GM19023 (cell line): Measurements from ENCODE around the gene TRAK2.
"Not testable (repeated sequence)": the region's sequence is repeated elsewhere in the genome, so short reads cannot be mapped to it uniquely, and the experiment has no call there.

Source experiments
- ATAC-seq: cut with Tn5 transposase; IDR thresholded peaks from one replicate; pipeline ENCODE4 v1.9.1; 2021; ENCODE audit warnings: mild to moderate bottlenecking, moderate library complexity; ENCODE audit not compliant: unreplicated experiment

Gene TRAK2

GRCh38 chr2:201452058-201452921, 1.0 kb upstream of the TRAK2 start:
- no peak for ATAC-seq

DNA sequence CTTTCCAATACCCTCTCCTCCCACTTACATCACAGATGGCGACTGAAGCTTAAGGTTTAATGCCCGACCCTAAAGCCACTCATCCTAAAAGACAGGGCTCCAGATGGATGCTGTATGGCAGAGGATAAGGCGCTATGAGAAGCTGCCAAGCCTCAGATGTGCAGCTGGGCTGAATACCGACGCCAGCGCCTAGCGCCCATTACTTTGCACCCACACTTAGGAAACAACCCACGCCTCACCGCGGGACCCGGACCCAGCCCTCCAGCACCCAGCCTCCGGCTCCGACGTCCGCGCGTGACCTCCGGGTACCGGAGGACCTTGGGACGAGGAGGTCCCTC, 335 bp downstream of the TRAK2 start:
- no peak for ATAC-seq

DNA sequence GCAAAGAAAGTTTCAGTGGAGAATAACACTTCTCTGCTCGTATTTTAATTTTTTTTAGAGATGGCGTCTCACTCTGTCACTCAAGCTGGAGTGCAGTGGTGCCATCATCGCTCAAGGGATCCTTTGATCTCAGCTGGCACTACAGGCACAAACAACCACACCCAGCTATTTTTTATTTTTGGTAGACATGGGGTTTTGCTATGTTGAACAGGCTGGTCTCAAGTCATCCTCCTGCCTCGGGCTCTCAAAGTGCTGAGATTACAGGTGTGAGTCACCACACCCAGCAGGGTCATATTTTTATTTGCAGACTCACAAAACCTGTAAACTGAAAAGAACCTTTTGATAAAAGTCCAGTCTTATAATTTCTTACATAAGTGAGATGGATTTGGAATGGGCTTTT, 2.6 kb downstream of the TRAK2 start:
- no peak for ATAC-seq

- ATAC-seq = no peak
These were observed 3.2 kb downstream of the TRAK2 start for GRCh38 chr2:201448061-201448460.

- ATAC-seq = no peak
These were observed 4.2 kb downstream of the TRAK2 start for GRCh38 chr2:201447086-201447485.

- no peak for ATAC-seq
These were observed 6.4 kb downstream of the TRAK2 start for GRCh38 chr2:201444746-201445465.

GRCh38 chr2:201441409-201441808, 9.8 kb downstream of the TRAK2 start:
- ATAC-seq = no peak

- ATAC-seq = no peak
These were observed 11.1 kb downstream of the TRAK2 start for GRCh38 chr2:201440182-201440581.

DNA sequence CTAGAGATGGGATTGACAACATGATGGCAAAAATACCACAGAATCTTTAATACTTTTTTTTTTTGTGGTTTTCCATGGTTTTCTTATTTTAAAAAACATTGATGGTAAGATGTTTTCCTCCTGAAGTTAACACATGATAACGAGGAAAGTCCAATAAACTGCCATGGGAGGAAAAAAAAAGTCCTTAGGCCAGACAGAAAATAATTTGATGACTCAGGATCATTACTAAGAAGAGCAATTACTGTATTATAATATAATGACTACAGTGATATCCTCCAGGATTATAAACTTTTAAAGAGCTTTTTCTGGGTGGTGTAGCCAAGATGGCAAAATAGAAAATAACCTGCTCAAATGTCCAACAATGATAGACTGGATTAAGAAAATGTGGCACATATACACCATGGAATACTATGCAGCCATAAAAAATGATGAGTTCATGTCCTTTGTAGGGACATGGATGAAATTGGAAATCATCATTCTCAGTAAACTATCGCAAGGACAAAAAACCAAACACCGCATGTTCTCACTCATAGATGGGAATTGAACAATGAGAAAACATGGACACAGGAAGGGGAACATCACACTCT, 11.8 kb downstream of the TRAK2 start:
- ATAC-seq = not testable (repeated sequence)

DNA sequence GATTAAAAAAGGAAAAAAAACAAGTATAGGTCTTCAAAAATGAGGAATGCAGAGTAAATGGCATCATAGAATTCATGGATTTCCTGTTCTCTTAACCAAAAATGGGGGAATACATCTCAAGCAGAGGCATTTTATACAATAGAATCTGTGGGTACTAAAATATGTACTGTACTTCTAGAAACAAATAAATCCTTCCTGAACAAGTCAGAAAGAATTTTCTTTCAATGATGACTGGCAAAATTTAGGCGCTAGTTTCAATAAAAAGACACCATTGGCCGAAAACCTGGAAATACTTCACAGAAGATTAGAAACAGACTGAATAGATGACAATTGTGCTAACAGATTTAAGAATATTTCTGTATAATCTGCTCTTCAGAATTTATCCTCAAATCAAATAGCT, 15.1 kb downstream of the TRAK2 start:
- ATAC-seq = no peak

- ATAC-seq = no peak
These were observed 17.8 kb downstream of the TRAK2 start for GRCh38 chr2:201433394-201433995.

DNA sequence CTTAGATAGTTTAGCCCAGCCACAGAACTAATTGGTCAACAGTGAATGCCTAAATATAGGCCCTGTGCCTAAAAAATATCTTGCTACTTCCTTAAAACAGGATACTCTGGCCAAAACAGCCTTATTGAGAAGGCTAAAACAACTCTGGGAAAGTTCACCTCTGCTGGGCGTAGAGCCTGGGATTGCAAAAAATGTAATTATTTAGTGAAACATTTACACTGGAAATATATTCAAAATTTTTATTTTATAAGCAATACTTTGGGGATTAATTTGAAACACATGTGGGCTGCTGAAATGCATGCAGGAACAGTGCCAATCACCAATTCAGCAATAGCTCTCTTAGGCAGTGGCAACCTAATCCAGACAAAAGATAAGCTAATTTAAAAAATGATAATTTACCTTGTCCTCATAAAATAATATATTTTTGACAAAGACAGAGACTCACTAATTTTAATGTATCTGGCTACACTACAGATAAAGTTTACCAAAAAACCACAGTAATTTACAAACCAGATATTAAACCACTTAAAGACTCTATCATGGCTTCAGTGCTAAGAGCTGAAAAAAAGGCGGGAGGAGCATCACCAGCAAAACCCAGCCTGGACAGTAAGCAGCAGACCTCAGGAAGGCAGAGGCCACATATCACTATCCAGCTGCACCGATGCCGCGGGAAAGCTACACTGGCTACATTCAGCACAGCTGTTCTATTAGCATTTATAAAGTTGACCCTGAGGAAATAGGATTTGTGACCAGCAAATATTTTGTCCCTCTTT, 18.5 kb downstream of the TRAK2 start:
- ATAC-seq = no peak

DNA sequence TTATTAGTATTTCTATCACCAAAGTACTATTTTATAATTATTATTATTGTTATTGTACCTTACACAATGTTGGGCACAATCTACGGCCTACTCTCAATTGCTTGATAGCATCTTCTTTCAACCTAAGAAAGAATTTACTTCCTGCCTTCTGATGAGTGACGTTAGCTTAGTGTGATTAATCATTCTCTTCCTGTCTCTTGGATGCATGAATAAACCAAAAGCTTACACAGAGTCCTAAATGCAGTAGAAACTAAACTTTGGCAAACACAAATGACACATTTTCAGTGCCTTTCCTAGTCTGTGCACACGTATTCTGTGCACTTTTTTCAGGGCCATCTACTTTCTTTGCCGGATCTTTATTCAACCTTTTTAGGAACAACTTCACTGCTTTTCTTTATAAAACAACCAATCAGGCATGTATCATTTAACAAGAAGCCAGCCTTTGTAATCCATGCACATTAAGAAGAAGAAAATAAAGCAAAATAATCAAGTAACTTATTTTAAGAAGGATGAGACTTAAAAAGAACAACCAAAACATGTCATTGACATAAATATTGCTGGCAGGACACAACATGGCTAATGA, 19.1 kb downstream of the TRAK2 start:
- no peak for ATAC-seq

- ATAC-seq = no peak
These were observed 20.4 kb downstream of the TRAK2 start for GRCh38 chr2:201430839-201431238.

GRCh38 chr2:201430322-201430721, 20.9 kb downstream of the TRAK2 start:
- not testable (repeated sequence) for ATAC-seq

- not testable (repeated sequence) for ATAC-seq
These were observed 21.4 kb downstream of the TRAK2 start for GRCh38 chr2:201429835-201430234.

DNA sequence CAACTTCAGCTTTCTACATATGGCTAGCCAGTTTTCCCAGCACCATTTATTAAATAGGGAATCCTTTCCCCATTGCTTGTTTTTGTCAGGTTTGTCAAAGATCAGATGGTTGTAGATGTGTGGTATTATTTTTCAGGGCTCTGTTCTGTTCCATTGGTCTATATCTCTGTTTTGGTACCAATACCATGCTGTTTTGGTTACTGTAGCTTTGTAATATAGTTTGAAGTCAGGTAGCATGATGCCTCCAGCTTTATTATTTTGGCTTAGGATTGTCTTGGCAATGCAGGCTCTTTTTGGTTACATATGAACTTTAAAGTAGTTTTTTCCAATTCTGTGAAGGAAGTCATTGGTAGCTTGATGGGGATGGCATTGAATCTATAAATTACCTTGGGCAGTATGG, 22.9 kb downstream of the TRAK2 start:
- not testable (repeated sequence) for ATAC-seq

- no peak for ATAC-seq
These were observed 25.3 kb downstream of the TRAK2 start for GRCh38 chr2:201425952-201426351.

DNA sequence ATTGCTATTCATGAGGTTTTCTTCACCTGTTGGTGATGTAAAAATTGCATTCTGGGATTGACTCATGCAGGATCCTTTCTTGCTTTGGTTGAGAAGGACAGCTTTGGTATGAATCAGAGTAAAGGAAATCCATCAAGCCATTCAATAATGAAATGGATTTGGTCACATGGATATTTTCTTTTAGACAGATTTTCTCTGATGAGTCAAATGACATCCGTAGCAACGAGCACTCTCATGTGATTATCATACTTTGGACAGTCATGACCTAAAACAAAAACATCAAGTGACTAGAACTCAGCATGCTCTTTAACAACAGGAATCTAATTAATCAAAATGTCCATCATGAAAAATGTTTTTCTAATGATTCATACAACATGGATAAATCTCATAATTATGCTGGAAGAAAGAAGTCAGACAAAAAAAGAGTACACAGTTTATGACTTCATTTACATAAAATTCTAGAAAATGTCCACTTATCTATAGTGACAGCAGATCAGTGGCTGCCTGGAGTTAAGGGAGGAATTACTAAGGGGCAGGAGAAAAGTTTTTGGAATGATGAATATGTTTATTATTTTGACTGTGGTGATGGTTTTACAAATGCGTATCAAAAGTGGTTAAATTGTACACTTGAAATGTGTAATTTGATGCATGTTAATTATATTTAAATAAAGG, 30.7 kb downstream of the TRAK2 start:
- no peak for ATAC-seq

DNA sequence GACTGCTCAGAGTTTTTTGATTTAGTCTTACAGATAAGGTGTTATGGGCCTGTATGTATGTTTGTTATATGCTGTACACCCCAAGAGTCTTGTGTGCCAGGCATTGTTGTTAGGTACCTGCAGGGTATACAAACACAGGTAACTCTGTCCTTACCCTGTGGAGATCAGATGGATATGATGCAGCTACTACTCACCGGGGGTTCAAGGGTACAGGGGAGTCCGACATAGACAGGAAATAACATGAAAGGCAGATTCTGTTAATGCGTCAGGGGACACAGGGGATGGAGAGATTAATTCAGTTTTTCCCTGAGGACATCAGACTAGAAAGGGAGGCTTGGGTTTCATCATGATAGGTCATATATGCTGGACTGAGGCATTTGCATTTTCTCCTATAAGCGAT, 31.3 kb downstream of the TRAK2 start:
- no peak for ATAC-seq
